Muscle layer of duodenum (tissue), 2 donors: ENCODE results near the gene DLG2.

Source experiments
- H3K27ac ChIP-seq: one replicate; pipeline ENCODE4 v1.7.0; 2013; ENCODE audit warnings: mild to moderate bottlenecking, low read length
- H3K27me3 ChIP-seq: one replicate; pipeline ENCODE4 v1.7.0; 2013; ENCODE audit warnings: low read depth, mild to moderate bottlenecking, control low read depth, low read length
- H3K36me3 ChIP-seq, 2 donors: one replicate each; pipeline ENCODE4 v1.7.0; 2013; ENCODE audit warnings: low read length in 2 of 2, control low read depth in 1 of 2, mild to moderate bottlenecking in 1 of 2; ENCODE audit not compliant: insufficient read depth in 2 of 2, control insufficient read depth in 1 of 2
- H3K4me1 ChIP-seq, 2 donors: one replicate each; pipeline ENCODE4 v1.7.0; 2013; ENCODE audit warnings: low read length in 2 of 2, mild to moderate bottlenecking in 2 of 2, control low read depth in 1 of 2, moderate library complexity in 1 of 2; ENCODE audit not compliant: insufficient read depth in 2 of 2, control insufficient read depth in 1 of 2
- H3K4me3 ChIP-seq, 2 donors: one replicate each; pipeline ENCODE4 v1.7.0; 2013; ENCODE audit warnings: low read length in 2 of 2, low read depth in 1 of 2, mild to moderate bottlenecking in 1 of 2
- H3K9me3 ChIP-seq, 2 donors: one replicate each; pipeline ENCODE4 v1.7.0; 2013; ENCODE audit warnings: low read length in 2 of 2, control low read depth in 1 of 2, mild to moderate bottlenecking in 1 of 2; ENCODE audit not compliant: control insufficient read depth in 1 of 2
- donor health status: healthy.

The DLG2 gene

DNA sequence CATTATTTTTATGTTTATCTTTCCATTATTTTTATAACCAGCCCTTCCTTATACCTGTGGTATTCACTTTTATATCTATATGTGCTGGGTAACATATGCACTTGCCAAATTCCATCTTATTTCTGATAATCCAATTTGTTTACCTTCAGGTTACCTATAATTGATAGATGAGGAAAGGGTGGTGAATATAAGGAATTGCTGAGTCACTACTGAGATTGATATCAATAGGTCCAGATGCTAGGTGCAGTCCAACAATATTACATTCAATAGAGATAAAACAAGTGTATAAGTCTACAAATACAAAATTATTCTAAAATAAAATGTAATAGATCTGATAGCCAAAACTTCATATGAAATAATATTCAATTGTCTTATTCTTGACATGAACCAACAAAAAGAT is 1582.0 kb downstream of the DLG2 start:
- no peak overlapping the region for H3K27ac ChIP-seq
- no peak overlapping the region for H3K4me3 ChIP-seq
- H3K9me3 ChIP-seq, result no peaks in the 10 kb centered on the region
- H3K36me3 ChIP-seq, result no peaks in the 10 kb centered on the region
- no peaks in the 10 kb centered on the region for H3K27me3 ChIP-seq
- H3K4me1 ChIP-seq, result no peaks in the 10 kb centered on the region

DNA sequence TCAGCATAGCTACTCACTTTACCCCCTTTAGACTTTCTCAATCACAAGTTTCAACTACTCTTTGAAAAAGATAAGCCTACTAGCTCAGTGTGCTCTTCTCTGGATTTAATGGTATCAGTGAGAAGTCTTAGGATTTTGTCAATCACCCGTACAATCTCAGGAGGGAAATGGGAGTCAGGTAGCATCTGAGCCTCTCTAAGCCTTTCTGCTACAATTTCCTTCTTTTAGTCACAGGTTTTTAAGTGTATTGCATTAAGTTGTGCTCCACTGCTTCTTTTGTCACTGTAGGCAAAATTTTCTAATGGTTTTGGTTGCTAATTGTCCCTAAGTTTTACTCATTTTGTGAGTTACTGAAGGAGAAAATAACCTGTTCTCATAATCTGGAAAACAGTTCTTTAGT is 1582.4 kb downstream of the DLG2 start:
- H3K4me3 ChIP-seq, result no peak overlapping the region
- no peaks in the 10 kb centered on the region for H3K9me3 ChIP-seq
- H3K27me3 ChIP-seq, result no peaks in the 10 kb centered on the region
- no peak overlapping the region for H3K27ac ChIP-seq
- H3K4me1 ChIP-seq, result no peaks in the 10 kb centered on the region
- no peaks in the 10 kb centered on the region for H3K36me3 ChIP-seq

DNA sequence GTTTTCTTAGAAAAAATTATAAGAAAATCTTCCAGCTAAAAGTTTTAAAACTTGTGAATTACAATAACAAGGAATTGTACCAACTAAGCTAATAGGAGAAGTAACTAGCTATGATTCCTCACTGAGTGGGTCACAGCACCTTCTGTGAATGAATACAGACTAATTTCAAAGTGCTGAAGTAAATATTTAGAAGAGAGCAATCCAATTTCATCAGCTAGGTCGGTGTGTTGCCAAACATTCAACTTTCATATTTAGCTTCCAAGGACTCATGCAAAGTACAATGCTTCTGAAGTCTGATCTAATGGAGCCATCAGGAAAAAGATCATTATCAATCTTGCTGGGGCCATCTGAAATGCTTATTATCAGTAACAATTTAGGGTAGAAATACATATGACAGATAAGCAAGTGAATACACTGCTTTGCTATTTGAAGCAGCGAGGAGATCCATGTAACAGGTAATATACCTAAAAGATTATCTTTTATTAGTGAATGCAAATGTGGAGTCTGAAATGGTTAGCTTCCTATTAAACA is 1590.4 kb downstream of the DLG2 start:
- no peak overlapping the region for H3K27ac ChIP-seq
- no peaks in the 10 kb centered on the region for H3K36me3 ChIP-seq
- H3K9me3 ChIP-seq, result no peaks in the 10 kb centered on the region
- H3K27me3 ChIP-seq, result no peaks in the 10 kb centered on the region
- peaks cover 0 to 6% of the 10 kb centered on the region in 2 donors for H3K4me1 ChIP-seq
- H3K4me3 ChIP-seq, result no peak overlapping the region

DNA sequence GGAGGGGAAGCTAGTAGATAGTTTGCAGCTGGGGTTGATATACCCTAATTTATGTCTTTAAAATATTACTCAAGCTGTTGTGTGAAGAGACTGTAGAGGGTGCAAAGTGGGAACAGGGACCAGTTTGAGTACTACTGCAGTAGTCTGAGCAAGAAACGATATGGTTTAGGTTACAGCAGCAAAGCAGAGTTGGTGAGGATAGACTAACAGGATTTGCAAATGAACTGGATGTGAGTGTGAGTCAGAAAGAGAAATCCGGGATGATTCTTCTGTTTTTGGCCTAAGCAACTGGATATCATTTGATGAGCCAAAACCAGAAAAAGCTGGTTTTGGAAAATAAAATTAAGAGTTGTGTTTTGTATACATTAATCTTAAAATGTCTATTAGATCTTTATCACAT is 1591.5 kb downstream of the DLG2 start:
- Histone ChIP-seq H3K9me3 (no peaks in the 10 kb centered on the region), H3K27me3 (no peaks in the 10 kb centered on the region), H3K36me3 (no peaks in the 10 kb centered on the region), H3K27ac (no peak overlapping the region), H3K4me3 (no peak overlapping the region), H3K4me1 (peaks cover 0 to 6% of the 10 kb centered on the region in 2 donors)

DNA sequence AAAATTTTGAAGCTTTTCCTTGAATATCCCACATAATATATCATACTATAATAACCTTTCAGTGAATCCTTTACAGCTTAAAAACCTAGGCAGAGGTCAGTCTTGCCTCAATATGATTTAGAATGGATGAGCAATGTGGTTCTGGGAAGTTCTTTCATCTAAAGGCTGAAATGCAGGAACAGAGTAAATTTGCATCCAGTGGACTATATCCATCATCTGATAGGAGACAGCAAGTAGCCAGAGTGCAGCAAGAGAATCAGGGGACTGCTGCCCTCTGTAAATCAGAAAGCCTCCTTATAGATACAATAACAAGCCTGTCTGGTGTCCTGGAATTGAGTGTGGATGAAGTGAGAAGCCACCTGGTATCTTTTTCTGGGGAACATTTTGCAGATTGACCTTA is 1592.7 kb downstream of the DLG2 start:
- Histone ChIP-seq H3K27ac (no peak overlapping the region), H3K4me1 (peaks cover 0 to 6% of the 10 kb centered on the region in 2 donors), H3K4me3 (no peak overlapping the region), H3K27me3 (no peaks in the 10 kb centered on the region), H3K36me3 (no peaks in the 10 kb centered on the region), H3K9me3 (no peaks in the 10 kb centered on the region)

DNA sequence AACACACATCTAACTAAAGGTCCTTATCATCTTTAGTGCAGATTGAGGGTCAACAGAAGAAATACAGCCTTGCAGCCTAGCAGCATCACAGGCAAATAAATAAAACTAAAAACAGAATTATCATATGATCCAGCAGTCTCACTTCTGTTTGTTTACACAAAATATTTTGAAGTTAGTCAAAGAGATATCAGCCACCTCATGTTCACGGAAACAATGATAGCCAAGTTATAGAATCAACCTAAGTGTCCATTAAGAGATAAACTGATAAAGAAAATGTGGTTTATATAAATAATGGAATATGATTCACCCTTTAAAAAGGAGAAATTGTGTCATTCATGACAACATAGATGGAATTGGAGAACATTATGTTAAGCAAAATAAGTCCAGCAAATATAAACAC is 1602.9 kb downstream of the DLG2 start:
- H3K36me3 ChIP-seq, result no peaks in the 10 kb centered on the region
- H3K27ac ChIP-seq, result no peak overlapping the region
- H3K4me3 ChIP-seq, result no peak overlapping the region
- H3K9me3 ChIP-seq, result no peaks in the 10 kb centered on the region
- no peaks in the 10 kb centered on the region for H3K27me3 ChIP-seq
- H3K4me1 ChIP-seq, result peaks cover 0 to 21% of the 10 kb centered on the region in 2 donors

DNA sequence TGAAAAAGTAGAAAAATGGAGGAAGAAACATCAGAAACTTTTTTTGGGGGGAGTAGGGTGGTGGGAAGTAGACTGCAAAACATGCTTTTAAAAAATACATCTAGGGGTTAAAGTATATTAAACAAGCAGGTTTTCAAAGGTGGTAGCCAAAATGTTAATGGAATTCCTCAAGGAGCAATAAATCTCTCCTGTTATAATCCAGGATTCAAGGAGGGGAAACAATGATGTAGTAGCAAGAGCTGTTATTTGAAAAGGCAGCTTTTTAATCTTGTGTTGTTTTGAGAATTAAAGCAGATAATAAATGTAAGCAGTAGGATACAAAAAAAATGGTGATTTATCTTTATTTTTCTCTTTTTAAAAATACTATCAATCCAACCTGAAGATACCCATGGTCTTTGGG is 1604.4 kb downstream of the DLG2 start:
- Histone ChIP-seq H3K36me3 (no peaks in the 10 kb centered on the region), H3K9me3 (no peaks in the 10 kb centered on the region), H3K4me1 (peaks cover 0 to 21% of the 10 kb centered on the region in 2 donors), H3K27me3 (no peaks in the 10 kb centered on the region), H3K4me3 (no peak overlapping the region), H3K27ac (no peak overlapping the region)

DNA sequence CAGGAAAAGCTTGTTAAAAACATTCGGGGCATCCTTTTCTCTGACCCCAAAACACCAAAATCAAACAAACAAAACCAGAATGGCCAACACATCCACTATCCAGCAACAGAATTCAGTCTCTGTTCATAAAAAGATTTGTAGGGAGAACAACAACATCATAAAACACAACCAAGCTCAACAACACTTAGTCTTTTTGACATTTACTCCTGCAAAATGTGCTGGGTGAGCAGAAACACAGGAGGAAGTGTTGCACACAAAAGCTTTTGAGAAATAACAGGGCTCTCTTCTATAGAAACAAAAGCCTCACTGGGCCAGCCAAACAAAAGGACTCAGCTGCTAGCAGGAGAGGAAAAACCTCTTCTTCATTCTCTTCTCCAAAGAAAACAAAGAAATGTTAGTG is 1604.9 kb downstream of the DLG2 start:
- Histone ChIP-seq H3K4me1 (peaks cover 0 to 21% of the 10 kb centered on the region in 2 donors), H3K9me3 (no peaks in the 10 kb centered on the region), H3K4me3 (no peak overlapping the region), H3K27ac (no peak overlapping the region), H3K36me3 (no peaks in the 10 kb centered on the region), H3K27me3 (no peaks in the 10 kb centered on the region)

DNA sequence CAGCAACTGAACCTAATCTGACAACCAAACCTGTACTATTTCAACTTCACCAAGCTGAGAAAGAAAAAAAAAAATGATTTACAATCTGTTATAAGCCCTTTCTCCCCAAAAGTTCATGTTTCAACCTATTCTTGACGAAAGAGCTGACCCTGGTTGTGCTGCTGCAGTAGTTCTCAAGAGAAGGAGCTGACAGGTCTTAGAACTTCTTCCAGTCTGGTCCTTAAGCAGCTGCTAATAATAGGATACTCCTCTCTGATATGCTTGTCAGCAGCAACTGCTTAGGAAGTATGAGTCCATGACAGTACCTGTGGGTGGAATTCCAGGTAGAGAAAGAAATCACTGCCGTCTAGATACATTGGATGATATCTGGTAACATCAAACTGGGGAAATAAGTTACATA is 1605.9 kb downstream of the DLG2 start:
- H3K4me3 ChIP-seq, result no peak overlapping the region
- no peaks in the 10 kb centered on the region for H3K27me3 ChIP-seq
- H3K4me1 ChIP-seq, result peaks cover 0 to 21% of the 10 kb centered on the region in 2 donors
- no peaks in the 10 kb centered on the region for H3K9me3 ChIP-seq
- H3K36me3 ChIP-seq, result no peaks in the 10 kb centered on the region
- H3K27ac ChIP-seq, result no peak overlapping the region

DNA sequence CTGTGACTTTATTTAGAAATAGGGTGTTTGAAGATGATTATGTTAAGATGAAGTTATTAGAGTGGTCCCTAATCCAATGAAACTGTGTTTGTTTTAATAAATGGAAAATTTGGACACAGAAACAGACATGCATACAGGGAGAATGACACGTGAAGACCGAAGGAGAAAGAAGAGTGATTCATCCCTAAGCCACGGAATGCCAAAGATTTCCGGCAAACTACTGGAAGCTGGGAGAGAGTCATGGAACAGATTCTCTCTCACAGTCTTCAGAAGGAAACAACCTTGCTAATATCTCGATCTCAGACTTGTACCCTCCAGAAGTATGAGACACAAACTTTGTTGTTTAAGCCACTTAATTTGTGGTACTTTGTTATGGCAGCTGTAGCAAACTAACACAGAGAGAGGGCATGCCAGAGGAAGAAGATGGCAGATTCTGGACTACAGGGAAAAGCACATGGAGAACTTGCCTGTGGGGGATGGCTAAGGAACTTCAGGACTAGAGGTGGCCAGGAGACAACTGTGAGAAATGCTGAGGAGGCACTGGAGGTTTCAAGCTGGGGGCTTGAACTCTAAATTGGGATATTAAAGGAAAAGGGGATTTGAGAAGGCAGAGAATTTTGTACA is 1607.5 kb downstream of the DLG2 start:
- H3K4me1 ChIP-seq, result peaks cover 0 to 21% of the 10 kb centered on the region in 2 donors
- no peak overlapping the region for H3K4me3 ChIP-seq
- H3K9me3 ChIP-seq, result no peaks in the 10 kb centered on the region
- no peaks in the 10 kb centered on the region for H3K27me3 ChIP-seq
- H3K27ac ChIP-seq, result peak overlapping the region; percentile 57
- H3K36me3 ChIP-seq, result no peaks in the 10 kb centered on the region

DNA sequence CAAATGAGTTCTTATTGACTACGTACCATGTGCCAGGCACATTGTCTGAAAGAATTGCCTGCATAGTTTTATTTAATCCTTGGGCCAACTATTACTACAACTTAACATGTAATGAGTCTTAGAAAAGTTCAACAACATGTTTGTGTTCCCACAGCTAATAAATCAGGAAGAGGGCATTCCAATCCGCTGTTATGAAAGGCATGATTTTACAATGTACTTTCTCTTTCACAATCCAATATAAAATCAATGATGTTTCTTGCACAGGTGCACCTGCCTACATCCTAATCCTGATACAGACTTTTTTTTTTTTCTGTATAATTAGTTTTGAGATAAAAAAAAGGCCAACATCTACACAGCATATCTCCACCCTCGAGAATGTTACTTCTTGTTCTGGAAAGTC is 1612.6 kb downstream of the DLG2 start:
- Histone ChIP-seq H3K27me3 (no peaks in the 10 kb centered on the region), H3K4me3 (no peak overlapping the region), H3K27ac (no peak overlapping the region), H3K9me3 (no peaks in the 10 kb centered on the region), H3K36me3 (no peaks in the 10 kb centered on the region), H3K4me1 (no peaks in the 10 kb centered on the region)

DNA sequence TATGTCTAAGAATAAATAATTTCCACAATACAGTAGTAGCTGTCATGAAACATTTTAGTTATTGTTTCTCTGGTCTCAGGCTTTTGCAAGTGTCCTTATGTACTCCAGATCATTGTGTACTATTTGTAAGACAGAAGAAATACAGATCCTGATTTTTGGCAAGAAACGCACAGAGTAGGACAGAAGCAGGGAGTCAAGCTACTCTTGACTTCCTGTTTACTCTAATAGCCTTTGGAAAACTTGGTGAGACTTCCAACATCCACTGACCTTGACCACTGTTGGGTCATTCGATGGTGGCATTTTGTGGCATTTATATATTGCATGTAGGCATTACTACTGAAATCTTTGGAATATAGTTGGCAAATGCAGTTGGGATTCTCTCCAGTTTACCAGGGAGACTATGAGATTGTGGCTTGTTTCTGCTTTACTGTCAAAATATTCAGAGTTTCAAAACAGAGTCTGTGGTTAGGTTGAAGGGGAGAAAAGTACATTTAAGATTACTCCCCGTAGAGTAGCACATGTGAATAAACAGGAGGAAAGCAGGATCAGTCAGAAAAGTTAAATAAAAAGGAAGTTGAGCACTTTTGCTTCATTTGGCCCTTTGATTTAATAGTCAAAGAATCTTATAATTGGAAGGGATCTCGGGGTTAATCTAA is 1614.8 kb downstream of the DLG2 start:
- Histone ChIP-seq H3K36me3 (no peaks in the 10 kb centered on the region), H3K4me1 (no peaks in the 10 kb centered on the region)

More for the DNA sequence above, 1614.8 kb downstream of the DLG2 start:
- H3K27me3 ChIP-seq, result no peaks in the 10 kb centered on the region
- H3K9me3 ChIP-seq, result no peaks in the 10 kb centered on the region
- H3K27ac ChIP-seq, result peak overlapping the region; percentile 34
- no peak overlapping the region for H3K4me3 ChIP-seq
